BE2C (cell line): Measurements from ENCODE around the gene DMXL2. TPM values are rescaled to one million over a fixed set of nuclear protein-coding genes. Genes with fewer than 3 reads are reported as not detected.

Experiments used
- DNase-seq: peaks from one replicate; pipeline ENCODE4 v3.0.0-alpha.2; 2020
- H3K27me3 ChIP-seq: fragments of 250-450 bp; sonication (Bioruptor Pico); 2 replicates; pipeline ENCODE4 v1.5.1; 2020; ENCODE audit warnings: mild to moderate bottlenecking
- H3K36me3 ChIP-seq: fragments of 250-450 bp; sonication (Bioruptor Pico); 2 replicates; pipeline ENCODE4 v1.5.1; 2020; ENCODE audit warnings: mild to moderate bottlenecking
- H3K4me1 ChIP-seq: fragments of 250-450 bp; sonication (Bioruptor Pico); 2 replicates; pipeline ENCODE4 v1.5.1; 2020
- H3K4me3 ChIP-seq: 2 replicates; pipeline ENCODE4 v1.5.1; 2011; ENCODE audit warnings: low read depth, low read length
- H3K9me3 ChIP-seq: fragments of 250-450 bp; sonication (Bioruptor Pico); 2 replicates; pipeline ENCODE4 v1.5.1; 2020
- polyA plus RNA-seq: library from polyadenylated mRNA; unstranded; fragments of >200 nt; gene quantifications from one replicate; pipeline ENCODE4 v1.2.1, GENCODE V29; 2012; ENCODE audit warnings: low read depth, missing spikeins; ENCODE audit not compliant: insufficient read length, insufficient read depth
- TF ChIP-seq, protein P1 (sequence below): IDR thresholded peaks from 2 replicates; pipeline ENCODE4 v1.5.1; 2012; ENCODE audit warnings: mild to moderate bottlenecking, low read depth, low read length

Gene DMXL2
- polyA plus RNA-seq, result 93.8 TPM

DNA sequence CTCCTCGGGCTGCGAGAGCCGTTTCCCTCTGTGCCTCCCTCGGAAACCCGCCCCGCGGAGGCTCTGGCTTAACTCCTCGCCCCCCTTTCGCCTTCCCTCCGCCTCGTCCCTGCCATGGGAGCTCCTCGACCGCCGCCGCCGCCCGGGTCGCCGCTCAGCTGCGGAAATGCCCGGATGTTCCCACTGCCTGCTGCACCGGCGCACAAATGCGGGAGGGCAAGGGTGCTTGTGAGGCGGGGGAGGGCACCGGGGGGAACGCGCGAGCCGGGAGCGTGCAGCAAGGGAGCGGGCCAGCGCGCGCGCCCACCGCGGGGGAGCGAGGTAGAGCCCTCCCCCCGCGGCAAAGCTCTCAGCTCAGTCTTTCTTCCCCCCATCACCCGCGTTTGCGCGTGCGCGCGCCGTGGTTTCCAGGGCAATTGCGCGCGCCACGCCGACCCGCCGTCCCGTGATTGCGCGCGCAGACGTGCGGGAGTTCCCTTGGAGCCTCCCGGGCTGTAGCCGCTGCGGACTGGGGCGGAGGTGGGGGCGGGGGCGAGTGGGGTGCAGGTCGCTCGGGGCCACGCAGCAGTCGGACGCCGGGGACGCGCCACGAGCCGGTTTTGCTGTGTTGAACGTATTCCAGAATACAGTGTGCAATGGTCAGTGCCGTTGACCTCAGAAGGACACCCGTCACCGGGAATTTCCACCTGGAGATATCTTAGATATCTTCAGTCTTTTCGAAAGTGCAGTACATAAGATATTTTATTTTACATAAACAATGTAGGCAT lies at the start of gene DMXL2:
Gene DMXL2, minus strand, starts transcription at position 168 of the 767 bp plus-strand sequence. CDS start 226 bp downstream, outside the sequence.
- Histone ChIP-seq H3K27me3 (no peaks in the 10 kb centered on the region), H3K36me3 (no peaks in the 10 kb centered on the region), H3K4me1 (peaks cover 25% of the 10 kb centered on the region), H3K4me3 (peak within 1 kb of the TSS; percentile 96), H3K9me3 (no peaks in the 10 kb centered on the region)
- TF ChIP-seq, protein P1, sequence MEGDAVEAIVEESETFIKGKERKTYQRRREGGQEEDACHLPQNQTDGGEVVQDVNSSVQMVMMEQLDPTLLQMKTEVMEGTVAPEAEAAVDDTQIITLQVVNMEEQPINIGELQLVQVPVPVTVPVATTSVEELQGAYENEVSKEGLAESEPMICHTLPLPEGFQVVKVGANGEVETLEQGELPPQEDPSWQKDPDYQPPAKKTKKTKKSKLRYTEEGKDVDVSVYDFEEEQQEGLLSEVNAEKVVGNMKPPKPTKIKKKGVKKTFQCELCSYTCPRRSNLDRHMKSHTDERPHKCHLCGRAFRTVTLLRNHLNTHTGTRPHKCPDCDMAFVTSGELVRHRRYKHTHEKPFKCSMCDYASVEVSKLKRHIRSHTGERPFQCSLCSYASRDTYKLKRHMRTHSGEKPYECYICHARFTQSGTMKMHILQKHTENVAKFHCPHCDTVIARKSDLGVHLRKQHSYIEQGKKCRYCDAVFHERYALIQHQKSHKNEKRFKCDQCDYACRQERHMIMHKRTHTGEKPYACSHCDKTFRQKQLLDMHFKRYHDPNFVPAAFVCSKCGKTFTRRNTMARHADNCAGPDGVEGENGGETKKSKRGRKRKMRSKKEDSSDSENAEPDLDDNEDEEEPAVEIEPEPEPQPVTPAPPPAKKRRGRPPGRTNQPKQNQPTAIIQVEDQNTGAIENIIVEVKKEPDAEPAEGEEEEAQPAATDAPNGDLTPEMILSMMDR, result no peak
- DNase-seq, result peak; percentile 96

GRCh38 chr15:51672155-51672687 lies 49.6 kb upstream of the DMXL2 start:
- no peak for DNase-seq
- TF ChIP-seq, protein P1, result no peak

GRCh38 chr15:51669381-51669780 lies 46.8 kb upstream of the DMXL2 start:
- no peaks in the 10 kb centered on the region for H3K27me3 ChIP-seq
- H3K9me3 ChIP-seq, result no peaks in the 10 kb centered on the region
- H3K36me3 ChIP-seq, result no peaks in the 10 kb centered on the region
- DNase-seq, result no peak
- TF ChIP-seq, protein P1, result no peak
- no peak overlapping the region for H3K4me3 ChIP-seq
- peaks cover 3% of the 10 kb centered on the region; the same call in 1 of the 2 replicates for H3K4me1 ChIP-seq

More at GRCh38 chr15:51672155-51672687, 49.6 kb upstream of the DMXL2 start:
- Histone ChIP-seq H3K27me3 (no peaks in the 10 kb centered on the region), H3K4me1 (peaks cover 3% of the 10 kb centered on the region; the same call in 1 of the 2 replicates), H3K4me3 (no peak overlapping the region), H3K36me3 (no peaks in the 10 kb centered on the region), H3K9me3 (no peaks in the 10 kb centered on the region)

GRCh38 chr15:51668446-51668845 lies 45.9 kb upstream of the DMXL2 start:
- TF ChIP-seq, protein P1, result no peak
- Histone ChIP-seq H3K36me3 (no peaks in the 10 kb centered on the region), H3K27me3 (no peaks in the 10 kb centered on the region), H3K4me1 (peaks cover 3% of the 10 kb centered on the region; the same call in 1 of the 2 replicates), H3K4me3 (no peak overlapping the region), H3K9me3 (no peaks in the 10 kb centered on the region)
- no peak for DNase-seq

DNA sequence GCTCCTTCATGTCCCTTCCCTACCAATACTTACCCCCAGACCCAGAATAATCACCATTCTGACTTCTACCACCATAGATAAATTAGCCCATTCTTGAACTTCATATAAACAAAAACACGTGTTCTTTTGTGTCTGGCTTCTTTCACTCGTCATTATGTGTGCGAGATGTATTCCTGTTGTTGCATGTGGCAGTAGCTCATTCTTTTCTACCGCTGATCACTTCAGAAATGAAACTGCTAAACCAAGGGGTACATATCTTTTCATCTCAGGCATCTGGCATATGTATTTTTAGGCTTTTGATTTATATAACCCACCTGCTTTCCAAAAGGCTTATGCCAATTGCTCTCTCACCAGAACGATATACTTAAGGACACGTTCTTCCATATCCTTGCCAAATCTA lies 44.9 kb upstream of the DMXL2 start:
- H3K9me3 ChIP-seq, result no peaks in the 10 kb centered on the region
- TF ChIP-seq, protein P1, result no peak
- peaks cover 3% of the 10 kb centered on the region; the same call in 1 of the 2 replicates for H3K4me1 ChIP-seq
- DNase-seq, result no peak
- 0 out of 2 replicates have a peak overlapping the region, but pooled peaks have one; percentile 2 for H3K4me3 ChIP-seq
- no peaks in the 10 kb centered on the region for H3K27me3 ChIP-seq
- H3K36me3 ChIP-seq, result no peaks in the 10 kb centered on the region

DNA sequence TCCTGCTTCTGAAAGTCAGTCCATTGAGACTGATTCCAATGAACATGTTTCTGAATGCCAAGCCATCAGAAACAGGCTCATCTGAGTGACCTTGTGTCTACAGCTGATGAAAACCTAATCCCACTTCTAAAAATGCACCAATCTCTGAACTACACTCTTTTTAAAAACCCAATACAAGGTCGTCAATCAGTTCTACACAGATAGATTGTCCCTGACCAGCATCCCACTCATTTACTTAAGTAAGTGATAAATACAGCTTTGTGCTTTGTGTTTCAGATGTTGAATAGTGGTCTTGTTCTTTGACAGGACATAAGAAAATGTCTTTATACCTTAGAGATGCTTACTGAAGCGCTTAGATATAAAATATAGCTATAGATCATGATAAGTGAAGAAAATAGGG lies 38.5 kb upstream of the DMXL2 start:
- TF ChIP-seq, protein P1, result no peak

More for the DNA sequence above, 38.5 kb upstream of the DMXL2 start:
- Histone ChIP-seq H3K9me3 (no peaks in the 10 kb centered on the region), H3K4me1 (no peaks in the 10 kb centered on the region), H3K4me3 (no peak overlapping the region), H3K36me3 (no peaks in the 10 kb centered on the region), H3K27me3 (no peaks in the 10 kb centered on the region)
- no peak for DNase-seq
